Breast epithelium (tissue), 4 donors: Measurements from ENCODE around the gene PRICKLE3. TPM values are rescaled to one million over a fixed set of nuclear protein-coding genes. Genes with fewer than 3 reads are reported as not detected.

Source experiments
- DNase-seq, 2 donors: peaks; one replicate each; pipeline ENCODE4 v3.0.0-alpha.2; 2019; ENCODE audit warnings: low spot score in 2 of 2
- H3K27ac ChIP-seq, 2 donors: fragments of 200-600 bp; sonication (generic) in 1 of 2; one replicate each; pipeline ENCODE4 v1.5.1; 2016 to 2019; ENCODE audit warnings: mild to moderate bottlenecking in 1 of 2
- H3K27me3 ChIP-seq, 2 donors: fragments of 200-600 bp; sonication (generic) in 1 of 2; one replicate each; pipeline versions ENCODE4 v1.5.1 to v1.6.0; 2017 to 2019; ENCODE audit warnings: control low read depth in 1 of 2, mild to moderate bottlenecking in 1 of 2
- H3K36me3 ChIP-seq: fragments of 200-600 bp; one replicate; pipeline ENCODE4 v1.5.1; 2019
- H3K4me1 ChIP-seq, 2 donors: fragments of 200-600 bp; sonication (generic); one replicate each; pipeline ENCODE4 v1.5.1; 2016 to 2019; ENCODE audit warnings: control low read depth in 1 of 2
- H3K4me3 ChIP-seq, 3 donors: fragments of 200-600 bp; sonication (generic); 1 replicate in 2 of 3; 2 replicates in 1 of 3; pipeline ENCODE4 v1.5.1; 2016 to 2019; ENCODE audit warnings: mild to moderate bottlenecking in 3 of 3, moderate library complexity in 2 of 3
- H3K9me3 ChIP-seq, 2 donors: fragments of 200-600 bp; sonication (generic) in 1 of 2; one replicate each; pipeline ENCODE4 v1.5.1; 2016 to 2019; ENCODE audit warnings: control low read depth in 1 of 2
- CTCF ChIP-seq, 3 donors: fragments of 450-650 bp; IDR thresholded peaks; one replicate each; pipeline ENCODE4 v1.5.1; 2016 to 2017; ENCODE audit warnings: antibody characterized with exemption in 3 of 3, mild to moderate bottlenecking in 3 of 3, moderate library complexity in 3 of 3
- POLR2A ChIP-seq: fragments of 450-650 bp; IDR thresholded peaks from one replicate; pipeline ENCODE4 v1.6.1; 2016; ENCODE audit warnings: antibody characterized with exemption, mild to moderate bottlenecking, moderate library complexity
- POLR2AphosphoS5 ChIP-seq, 3 donors: sonication (generic); formaldehyde crosslinking; IDR thresholded peaks; one replicate each; pipeline ENCODE4 v1.6.1; 2017; ENCODE audit warnings: antibody characterized with exemption in 3 of 3
- intact Hi-C: fragments of 100-400 bp; cut with DNase I; formaldehyde crosslinking; loops from one replicate; pipeline ENCODE4 v1.15.1; 2023; ENCODE audit warnings: low total_unique reads
- total RNA-seq, 3 donors: library from RNA; depleted of rRNA; stranded (reverse); fragments of >200 nt; gene quantifications; one replicate each; pipeline ENCODE4 v1.1.0, GENCODE V29; 2016

PRICKLE3 gene, protein sequence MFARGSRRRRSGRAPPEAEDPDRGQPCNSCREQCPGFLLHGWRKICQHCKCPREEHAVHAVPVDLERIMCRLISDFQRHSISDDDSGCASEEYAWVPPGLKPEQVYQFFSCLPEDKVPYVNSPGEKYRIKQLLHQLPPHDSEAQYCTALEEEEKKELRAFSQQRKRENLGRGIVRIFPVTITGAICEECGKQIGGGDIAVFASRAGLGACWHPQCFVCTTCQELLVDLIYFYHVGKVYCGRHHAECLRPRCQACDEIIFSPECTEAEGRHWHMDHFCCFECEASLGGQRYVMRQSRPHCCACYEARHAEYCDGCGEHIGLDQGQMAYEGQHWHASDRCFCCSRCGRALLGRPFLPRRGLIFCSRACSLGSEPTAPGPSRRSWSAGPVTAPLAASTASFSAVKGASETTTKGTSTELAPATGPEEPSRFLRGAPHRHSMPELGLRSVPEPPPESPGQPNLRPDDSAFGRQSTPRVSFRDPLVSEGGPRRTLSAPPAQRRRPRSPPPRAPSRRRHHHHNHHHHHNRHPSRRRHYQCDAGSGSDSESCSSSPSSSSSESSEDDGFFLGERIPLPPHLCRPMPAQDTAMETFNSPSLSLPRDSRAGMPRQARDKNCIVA
- 10 to 100 TPM; 13.3 to 14.4 (median 14.0) TPM for total RNA-seq

- H3K27me3 ChIP-seq: peaks cover 0 to 11% of the 10 kb centered on the region in 2 donors
- TF ChIP-seq CTCF (IDR thresholded peaks at IDR 0.05) (no peak), POLR2AphosphoS5 (IDR thresholded peaks at IDR 0.05) (peak; percentile 41 to 63 (median 42))
- no peaks in the 10 kb centered on the region for H3K9me3 ChIP-seq
- intact Hi-C loops: no loop called here
- peak; percentile 61 to 75 for DNase-seq
- peak within 1 kb of the TSS; percentile 78 to 92 for H3K27ac ChIP-seq
- peak within 1 kb of the TSS; percentile 53 to 76 (median 60) for H3K4me3 ChIP-seq
- no peaks in the 10 kb centered on the region for H3K4me1 ChIP-seq
- no peaks in the 10 kb centered on the region for H3K36me3 ChIP-seq
Observed at GRCh38 chrX:49186125-49187027, at the start of gene PRICKLE3. PRICKLE3 (minus strand) TSS chrX:49186373; CDS start chrX:49186297, 76 bp downstream.

- intact Hi-C loops: no loop called here
- Histone ChIP-seq H3K4me1 (no peaks in the 10 kb centered on the region), H3K27ac (no peak overlapping the region), H3K36me3 (no peaks in the 10 kb centered on the region), H3K9me3 (no peaks in the 10 kb centered on the region), H3K27me3 (peaks cover 0 to 5% of the 10 kb centered on the region in 2 donors), H3K4me3 (peak overlapping the region in 1 of 3 donors; percentile 7)
- no peak for DNase-seq
- TF ChIP-seq CTCF (IDR thresholded peaks at IDR 0.05) (no peak), POLR2A (no peak), POLR2AphosphoS5 (IDR thresholded peaks at IDR 0.05) (no peak)
Observed at GRCh38 chrX:49233887-49234555, 47.8 kb upstream of the PRICKLE3 start.

- Histone ChIP-seq H3K27me3 (peaks cover 0 to 5% of the 10 kb centered on the region in 2 donors), H3K4me3 (peak within 1 kb of the TSS in 1 of 3 donors; percentile 7), H3K36me3 (no peaks in the 10 kb centered on the region), H3K4me1 (no peaks in the 10 kb centered on the region), H3K27ac (no peak within 1 kb of the TSS), H3K9me3 (no peaks in the 10 kb centered on the region)
- no peak for DNase-seq
- intact Hi-C loops: no loop called here
- TF ChIP-seq CTCF (IDR thresholded peaks at IDR 0.05) (no peak), POLR2AphosphoS5 (IDR thresholded peaks at IDR 0.05) (no peak), POLR2A (no peak)
Observed at GRCh38 chrX:49233176-49233575, 47.0 kb upstream of the PRICKLE3 start, which contains the start of gene CACNA1F. CACNA1F (minus strand) TSS chrX:49233340; CDS start chrX:49233309, 31 bp downstream.

- intact Hi-C loops: no loop called here
- no peak overlapping the region for H3K4me3 ChIP-seq
- TF ChIP-seq CTCF (IDR thresholded peaks at IDR 0.05) (no peak), POLR2A (no peak), POLR2AphosphoS5 (IDR thresholded peaks at IDR 0.05) (no peak)
- no peaks in the 10 kb centered on the region for H3K9me3 ChIP-seq
- DNase-seq: no peak
- peaks cover 0 to 5% of the 10 kb centered on the region in 2 donors for H3K27me3 ChIP-seq
- H3K27ac ChIP-seq: no peak overlapping the region
- H3K36me3 ChIP-seq: no peaks in the 10 kb centered on the region
- H3K4me1 ChIP-seq: no peaks in the 10 kb centered on the region
Observed at GRCh38 chrX:49232525-49232924, 46.4 kb upstream of the PRICKLE3 start.
